Activated CD8-positive, alpha-beta memory T cell treated with anti-CD3 and anti-CD28 coated beads, Interleukin-2, amount 10 ng/mL, durations not matched to agents 7 days and 5 days (primary cell): ENCODE results near the gene CATSPER2. TPM values are rescaled to one million over a fixed set of nuclear protein-coding genes. Genes with fewer than 3 reads are reported as not detected.
"Not testable (repeated sequence)": the region's sequence is repeated elsewhere in the genome, so short reads cannot be mapped to it uniquely, and the experiment has no call there.

ENCODE experiments used
- ATAC-seq: fragments of 150-1000 bp; cut with Tn5 transposase; one replicate; pipeline ENCODE4 v1.10.0; 2021; ENCODE audit warnings: moderate library complexity
- CTCF ChIA-PET: fragments of 350-600 bp; sonication (Branson Sonifier 250); formaldehyde crosslinking; loops from one replicate; lab custom pipeline; 2021; ENCODE audit warnings: antibody characterized with exemption; lab: Charles Lee
- DNase-seq: peaks from one replicate; pipeline ENCODE4 v3.0.0-alpha.2; 2020
- H3K27ac Mint-ChIP-seq: one replicate; pipeline ENCODE4 v1.8.0; 2021; ENCODE audit warnings: mild to moderate bottlenecking, mixed read lengths
- H3K27me3 Mint-ChIP-seq: one replicate; pipeline ENCODE4 v1.8.0; 2021; ENCODE audit warnings: mixed read lengths
- H3K36me3 Mint-ChIP-seq: one replicate; pipeline ENCODE4 v1.8.0; 2021; ENCODE audit warnings: mild to moderate bottlenecking, mixed read lengths
- H3K4me1 Mint-ChIP-seq: one replicate; pipeline ENCODE4 v1.8.0; 2021; ENCODE audit warnings: mixed read lengths
- H3K4me3 Mint-ChIP-seq: one replicate; pipeline ENCODE4 v1.8.0; 2021; ENCODE audit warnings: mild to moderate bottlenecking, moderate library complexity, mixed read lengths
- H3K9me3 Mint-ChIP-seq: one replicate; pipeline ENCODE4 v1.8.0; 2022; ENCODE audit warnings: low read depth, mixed read lengths
- total RNA-seq, 2 experiments: library from RNA; stranded (reverse); gene quantifications; one replicate each; pipeline ENCODE4 v1.2.3, GENCODE V29; 2021

Gene CATSPER2
- total RNA-seq, 2 experiments from 2014 or later = 0.94 to 1.3 TPM

DNA sequence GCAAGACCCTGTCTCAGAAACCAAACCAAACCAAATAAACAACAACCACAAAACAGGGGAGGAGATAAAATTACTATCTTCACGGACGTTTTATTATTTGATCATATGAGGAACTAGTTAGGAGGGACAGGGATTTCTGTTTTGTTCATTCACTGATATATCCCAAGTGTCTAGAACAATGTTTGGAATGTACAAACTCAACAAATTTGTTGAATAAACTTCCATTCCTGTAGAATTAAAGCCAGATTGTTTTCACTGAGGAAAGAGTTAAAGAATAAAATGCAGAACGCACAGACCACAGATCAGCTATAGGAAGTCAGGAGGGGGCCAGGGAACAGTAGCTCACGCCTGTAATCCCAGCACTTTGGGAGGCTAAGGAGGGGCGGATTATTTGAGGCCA, 23.5 kb downstream of the CATSPER2 start:
- Mint-ChIP-seq H3K9me3 (no peaks in the 10 kb centered on the region), H3K27me3 (peaks cover 5% of the 10 kb centered on the region)
- CTCF ChIA-PET = no interaction called here

DNA sequence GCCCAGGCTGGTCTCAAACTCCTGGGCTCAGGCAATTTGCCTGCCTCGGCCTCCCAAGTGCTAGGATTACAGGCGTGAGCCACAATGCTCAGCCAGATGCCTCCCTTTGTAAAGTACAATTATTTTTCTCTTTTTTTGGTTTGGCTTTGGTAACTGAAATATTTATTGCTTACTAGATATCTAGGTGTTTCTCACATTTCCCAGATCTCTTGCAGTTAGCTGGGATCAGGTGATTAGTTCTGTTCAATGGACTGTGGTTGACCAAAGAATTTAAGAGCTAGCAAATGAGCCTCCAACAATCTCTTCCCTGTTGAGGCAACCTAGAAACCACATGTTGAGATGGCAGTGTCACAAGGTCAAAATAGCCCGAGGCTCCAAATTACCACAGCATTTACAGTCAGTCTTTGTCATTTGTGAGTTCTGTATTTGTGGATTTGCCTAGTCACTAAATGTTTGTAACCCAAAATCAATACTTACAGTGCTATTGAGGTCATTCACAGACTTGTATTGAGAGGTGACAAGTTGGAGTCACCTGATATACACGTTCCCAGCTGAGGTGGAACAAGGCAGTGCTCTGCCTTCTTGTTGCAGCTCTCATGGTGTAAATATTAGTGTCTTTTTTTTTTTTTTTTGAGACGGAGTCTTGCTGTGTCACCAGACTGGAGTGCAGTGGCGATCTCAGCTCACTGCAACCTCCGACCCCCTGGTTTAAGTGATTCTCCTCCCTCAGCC, 26.4 kb downstream of the CATSPER2 start:
- CTCF ChIA-PET = interaction anchor here (0.8 kb wide), 1 partner anchor 1372 kb away, joined by 3 read pairs; no protein-coding TSS in a partner anchor
- not testable (repeated sequence) for DNase-seq, H3K27ac Mint-ChIP-seq, H3K27me3 Mint-ChIP-seq, ATAC-seq, H3K4me3 Mint-ChIP-seq, H3K9me3 Mint-ChIP-seq, H3K4me1 Mint-ChIP-seq, H3K36me3 Mint-ChIP-seq

More for the DNA sequence above, 23.5 kb downstream of the CATSPER2 start:
- no peak for DNase-seq
- no peak for ATAC-seq
- Mint-ChIP-seq H3K36me3 (no peaks in the 10 kb centered on the region), H3K27ac (no peak overlapping the region), H3K4me1 (no peaks in the 10 kb centered on the region), H3K4me3 (no peak overlapping the region)

DNA sequence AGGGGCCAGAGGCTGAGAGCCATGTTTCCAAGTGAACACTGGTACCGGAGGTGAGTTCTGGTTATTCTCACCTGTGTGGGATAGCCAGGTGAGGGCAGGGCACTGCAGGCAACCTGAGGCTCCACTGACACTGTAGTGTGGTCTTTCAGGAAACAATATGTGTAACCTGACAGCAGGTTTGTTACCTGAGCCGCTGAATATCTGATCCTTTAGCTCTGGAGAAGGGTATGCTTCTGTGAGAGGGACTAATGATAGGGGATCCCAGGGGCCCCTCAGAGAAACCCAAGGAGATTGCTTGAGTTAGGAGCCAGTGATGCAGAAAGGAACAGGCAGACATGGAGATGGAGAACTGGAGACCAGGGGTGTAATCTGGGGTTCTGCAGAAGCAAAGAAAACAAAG, 29.9 kb downstream of the CATSPER2 start, which contains the start of gene STRC:
TSS of gene STRC (minus strand) at position 101 of the 400 bp plus-strand sequence. CDS start at position 23, 78 bp downstream.
- H3K27ac Mint-ChIP-seq, H3K4me3 Mint-ChIP-seq, H3K4me1 Mint-ChIP-seq, H3K36me3 Mint-ChIP-seq, H3K27me3 Mint-ChIP-seq, CTCF ChIA-PET, ATAC-seq, DNase-seq, H3K9me3 Mint-ChIP-seq: not testable (repeated sequence)

DNA sequence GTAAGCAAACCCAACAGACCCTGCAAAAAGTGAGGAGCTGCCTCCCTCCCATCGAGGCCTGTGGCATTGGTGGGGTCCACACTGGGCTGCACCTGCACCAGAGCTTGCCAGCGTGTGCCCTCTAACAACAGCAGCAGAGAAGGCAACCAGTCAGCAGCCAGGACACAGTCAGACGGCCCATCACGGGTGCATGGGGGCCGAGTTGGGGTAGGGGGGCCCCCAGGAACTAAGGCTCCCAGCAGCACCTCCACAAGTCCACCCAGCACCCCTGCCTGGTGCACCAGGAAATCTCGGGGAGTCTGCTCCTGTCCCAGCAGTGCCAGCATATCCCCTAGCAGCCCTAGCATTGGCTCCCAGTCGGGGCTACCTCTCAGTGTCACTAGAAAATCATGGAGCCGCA, 30.9 kb downstream of the CATSPER2 start:
- not testable (repeated sequence) for ATAC-seq, H3K9me3 Mint-ChIP-seq

DNA sequence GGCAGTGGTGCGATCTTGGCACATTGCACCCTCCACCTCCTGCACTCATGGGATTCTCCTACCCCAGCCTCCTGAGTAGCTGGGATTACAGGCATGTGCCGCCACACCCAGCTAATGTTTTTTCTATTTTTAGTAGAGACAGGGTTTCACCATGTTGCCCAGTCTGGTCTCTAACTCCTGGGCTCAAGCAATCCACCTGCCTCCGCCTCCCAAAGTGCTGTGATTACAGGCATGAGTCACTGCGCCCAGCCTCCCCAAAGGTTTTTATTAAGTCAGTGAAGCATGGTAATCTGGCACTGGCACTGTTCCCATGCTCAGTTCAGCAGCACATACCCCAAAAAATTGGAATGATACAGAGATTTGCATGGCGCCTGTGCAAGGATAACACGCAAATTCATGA, 46.4 kb downstream of the CATSPER2 start:
- CTCF ChIA-PET, ATAC-seq, H3K27ac Mint-ChIP-seq, H3K9me3 Mint-ChIP-seq, DNase-seq, H3K4me1 Mint-ChIP-seq, H3K36me3 Mint-ChIP-seq, H3K4me3 Mint-ChIP-seq: not testable (repeated sequence)
- H3K27me3 Mint-ChIP-seq = peaks cover 28% of the 10 kb centered on the region

More for the DNA sequence above, 30.9 kb downstream of the CATSPER2 start:
- H3K27me3 Mint-ChIP-seq, CTCF ChIA-PET, H3K4me1 Mint-ChIP-seq, H3K27ac Mint-ChIP-seq, DNase-seq, H3K4me3 Mint-ChIP-seq, H3K36me3 Mint-ChIP-seq: not testable (repeated sequence)

DNA sequence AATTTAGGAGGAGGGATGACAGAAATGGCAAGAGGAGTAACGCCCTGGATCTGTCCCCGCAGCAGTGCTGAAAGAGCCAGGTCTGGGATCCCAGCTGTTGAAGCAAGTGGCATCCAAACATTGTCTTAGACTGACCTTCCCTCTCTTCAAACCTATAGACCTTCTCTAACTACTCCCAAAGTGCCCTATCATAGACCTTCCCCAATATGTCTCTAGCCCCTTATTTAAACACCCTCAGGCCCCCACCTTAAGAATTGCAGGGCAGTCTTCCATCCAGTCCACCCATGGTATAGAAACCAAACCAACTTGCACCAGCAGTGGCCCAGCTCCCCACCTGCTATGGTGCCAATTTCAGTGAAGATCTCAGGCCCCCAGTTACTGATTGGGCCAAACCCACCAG, 48.4 kb downstream of the CATSPER2 start:
- CTCF ChIA-PET, ATAC-seq: not testable (repeated sequence)
- peaks cover 33% of the 10 kb centered on the region for H3K27me3 Mint-ChIP-seq

DNA sequence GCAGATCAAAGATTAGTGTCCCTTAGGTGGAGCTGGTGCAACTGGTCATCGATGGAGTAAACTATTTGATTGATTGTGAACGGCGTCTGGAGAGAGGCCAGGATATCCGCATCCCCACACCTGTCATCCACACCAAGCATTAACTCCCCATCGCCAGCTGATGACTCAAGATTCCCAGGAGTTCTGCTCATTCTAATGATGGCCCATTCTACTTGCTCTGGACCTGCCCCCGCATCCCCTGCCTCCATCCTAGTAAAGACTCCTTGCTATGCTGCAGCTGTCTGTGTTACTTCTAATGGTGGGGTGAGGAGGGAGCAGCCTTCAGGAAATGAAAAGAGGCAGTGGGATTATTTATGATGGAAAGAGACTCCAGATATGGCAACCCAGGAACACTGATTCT, 49.5 kb downstream of the CATSPER2 start:
- H3K4me1 Mint-ChIP-seq, H3K27ac Mint-ChIP-seq, DNase-seq, H3K36me3 Mint-ChIP-seq, H3K4me3 Mint-ChIP-seq, CTCF ChIA-PET, H3K9me3 Mint-ChIP-seq, ATAC-seq: not testable (repeated sequence)
- H3K27me3 Mint-ChIP-seq = peaks cover 30% of the 10 kb centered on the region

More for the DNA sequence above, 48.4 kb downstream of the CATSPER2 start:
- not testable (repeated sequence) for DNase-seq, H3K27ac Mint-ChIP-seq, H3K4me1 Mint-ChIP-seq, H3K4me3 Mint-ChIP-seq, H3K36me3 Mint-ChIP-seq, H3K9me3 Mint-ChIP-seq

DNA sequence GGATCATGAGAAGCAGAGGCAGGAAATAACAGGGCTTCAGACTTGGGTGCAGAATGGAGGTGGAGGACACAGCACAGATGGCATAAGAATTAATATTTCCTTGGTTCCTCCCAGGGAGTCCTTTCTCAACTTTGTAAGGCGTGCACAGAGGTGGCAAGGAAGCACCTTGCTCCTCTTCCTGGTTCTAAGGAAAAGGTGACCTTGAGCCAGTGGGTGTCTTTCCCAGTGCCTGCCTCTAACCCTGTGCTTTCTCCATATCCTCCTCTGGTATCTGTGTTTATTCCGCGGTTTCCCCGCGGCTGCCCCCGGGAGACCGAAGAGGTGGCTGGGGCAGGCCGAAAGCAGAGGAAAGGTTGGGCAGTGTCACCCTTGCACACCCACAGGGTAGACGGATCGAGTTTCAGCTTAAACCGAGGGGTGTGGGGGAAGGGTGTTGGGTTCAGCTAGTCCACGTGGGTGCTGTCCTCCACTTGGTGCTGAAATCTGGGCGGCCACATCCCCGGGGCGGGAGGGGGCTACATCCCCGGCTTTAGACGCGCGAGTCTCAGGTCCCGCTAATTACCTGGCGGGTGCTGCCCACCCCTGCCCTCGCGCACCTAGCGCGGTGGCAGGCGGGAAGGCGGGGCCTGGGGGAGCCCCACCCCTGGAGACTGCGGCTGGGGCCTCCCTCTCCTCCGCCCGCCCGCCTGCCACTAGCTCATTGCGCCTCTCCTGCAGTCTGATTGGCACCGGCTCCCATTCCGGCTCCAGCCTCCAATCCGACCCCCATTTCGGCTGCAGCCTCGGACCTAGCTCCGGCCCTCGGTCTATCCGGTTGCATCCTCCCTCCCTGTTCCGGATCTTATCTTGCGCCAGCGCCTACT, 55.1 kb downstream of the CATSPER2 start, which contains the start of gene CKMT1B:
TSS of gene CKMT1B (plus strand) at position 700 of the 863 bp plus-strand sequence. CDS start 192 bp downstream, outside the sequence.
- ATAC-seq = peak; percentile 21
- H3K9me3 Mint-ChIP-seq, H3K4me3 Mint-ChIP-seq, H3K36me3 Mint-ChIP-seq, DNase-seq, H3K4me1 Mint-ChIP-seq, H3K27ac Mint-ChIP-seq, CTCF ChIA-PET: not testable (repeated sequence)
- H3K27me3 Mint-ChIP-seq = peaks cover 14% of the 10 kb centered on the region

DNA sequence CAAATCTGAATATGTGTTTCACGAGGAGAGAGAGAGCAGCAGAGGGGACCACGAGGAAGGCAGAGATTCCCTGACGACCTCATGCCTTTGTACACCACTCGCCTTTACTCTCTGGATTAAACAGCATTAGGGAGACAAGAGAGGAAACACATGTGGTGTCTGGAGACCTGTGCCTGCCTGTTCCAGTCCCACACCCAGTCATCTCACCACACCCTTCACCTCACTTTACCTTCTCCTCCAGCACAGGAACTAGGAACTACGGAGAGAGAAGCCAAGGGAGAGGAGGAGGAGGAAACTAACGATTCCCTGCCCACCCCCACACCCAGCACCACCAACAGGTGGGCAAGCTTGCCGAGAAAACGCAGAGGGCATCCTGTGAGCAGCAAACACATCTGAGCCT, 55.8 kb downstream of the CATSPER2 start:
- H3K4me3 Mint-ChIP-seq, H3K4me1 Mint-ChIP-seq, CTCF ChIA-PET, DNase-seq, H3K36me3 Mint-ChIP-seq, H3K9me3 Mint-ChIP-seq, H3K27ac Mint-ChIP-seq, ATAC-seq: not testable (repeated sequence)
- H3K27me3 Mint-ChIP-seq = peaks cover 12% of the 10 kb centered on the region

DNA sequence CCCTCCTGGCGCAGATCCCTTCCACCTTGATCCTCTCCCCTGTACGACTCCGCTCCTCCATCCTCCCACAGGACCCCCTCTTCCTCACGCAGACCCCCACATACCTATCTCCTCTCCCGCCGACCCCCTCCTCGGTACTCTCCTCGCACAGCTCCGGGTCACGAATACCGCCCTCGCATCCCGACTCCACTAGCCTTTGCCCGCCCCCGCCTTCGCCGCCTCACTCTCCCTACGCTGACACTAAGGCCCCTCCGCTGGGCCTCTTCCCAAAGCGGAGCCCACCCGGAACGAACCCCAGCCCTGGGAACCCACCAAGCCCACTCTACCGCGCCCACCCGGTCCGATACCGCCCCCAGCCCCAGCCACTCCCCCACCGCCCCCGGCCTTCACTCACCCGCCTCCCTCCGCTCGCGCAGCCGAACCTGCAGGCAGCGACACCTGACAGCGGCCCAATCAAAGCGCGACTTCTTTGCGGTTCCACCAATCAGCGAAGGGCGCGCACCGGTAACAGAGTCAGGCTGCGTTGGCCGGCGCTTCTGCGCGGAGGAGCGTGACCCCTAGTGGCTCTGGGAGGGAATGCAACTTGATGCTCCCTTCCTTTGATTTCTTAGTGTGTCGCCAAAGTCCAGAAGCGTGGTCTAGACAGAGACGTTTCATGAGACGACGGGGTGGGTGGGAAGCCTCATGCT, 58.7 kb downstream of the CATSPER2 start, which contains the start of gene PPIP5K1:
TSS of gene PPIP5K1 (minus strand) at position 431 of the 689 bp plus-strand sequence. CDS start 5,704 bp downstream, outside the sequence.
- H3K4me1 Mint-ChIP-seq, H3K27me3 Mint-ChIP-seq, H3K4me3 Mint-ChIP-seq, CTCF ChIA-PET, H3K36me3 Mint-ChIP-seq, H3K27ac Mint-ChIP-seq, H3K9me3 Mint-ChIP-seq, DNase-seq: not testable (repeated sequence)
- ATAC-seq = peak; percentile 99
